Parathyroid adenoma (tissue), 2 donors: ENCODE data around the gene ABI3BP.
A peak's percentile ranks its signal among the peaks of the same experiment; 100 is the strongest.

Source experiments
- H2AFZ ChIP-seq: fragments of 300-600 bp; sonication (generic); one replicate; pipeline ENCODE4 v1.7.0; 2017; ENCODE audit warnings: antibody characterized with exemption, mild to moderate bottlenecking
- H3K27ac ChIP-seq: fragments of 300-600 bp; sonication (generic); one replicate; pipeline ENCODE4 v1.7.0; 2017
- H3K27me3 ChIP-seq: fragments of 300-600 bp; sonication (generic); one replicate; pipeline ENCODE4 v1.7.0; 2017; ENCODE audit warnings: low read length; ENCODE audit not compliant: control insufficient read depth, insufficient read depth
- H3K36me3 ChIP-seq: fragments of 300-600 bp; sonication (generic); one replicate; pipeline ENCODE4 v1.7.0; 2017; ENCODE audit warnings: low read length; ENCODE audit not compliant: control insufficient read depth, insufficient read depth
- H3K4me1 ChIP-seq: fragments of 300-600 bp; sonication (generic); one replicate; pipeline ENCODE4 v1.7.0; 2017; ENCODE audit warnings: control low read depth
- H3K4me2 ChIP-seq: fragments of 300-600 bp; sonication (generic); one replicate; pipeline ENCODE4 v1.7.0; 2017; ENCODE audit warnings: low read length
- H3K4me3 ChIP-seq: fragments of 300-600 bp; sonication (generic); one replicate; pipeline ENCODE4 v1.7.0; 2017; ENCODE audit warnings: low read depth, low read length
- H3K79me2 ChIP-seq: fragments of 300-600 bp; sonication (generic); one replicate; pipeline ENCODE4 v1.7.0; 2017; ENCODE audit warnings: control low read depth
- H3K9ac ChIP-seq: fragments of 300-600 bp; sonication (generic); one replicate; pipeline ENCODE4 v1.7.0; 2017; ENCODE audit warnings: mild to moderate bottlenecking
- H3K9me3 ChIP-seq: fragments of 300-600 bp; sonication (generic); one replicate; pipeline ENCODE4 v1.7.0; 2017; ENCODE audit warnings: low read length; ENCODE audit not compliant: control insufficient read depth
- CTCF ChIP-seq: fragments of 300-600 bp; sonication (generic); IDR thresholded peaks from one replicate; pipeline ENCODE4 v1.7.0; 2017; ENCODE audit warnings: antibody characterized with exemption, mild to moderate bottlenecking
- donor health status: primary hyperparathyroidism.

The ABI3BP gene

GRCh38 chr3:100911956-100912355 is 81.3 kb downstream of the ABI3BP start:
- Histone ChIP-seq H3K4me3 (no peak overlapping the region), H3K9me3 (no peaks in the 10 kb centered on the region), H3K4me1 (no peaks in the 10 kb centered on the region), H3K27me3 (no peaks in the 10 kb centered on the region), H3K4me2 (no peak overlapping the region), H3K79me2 (no peaks in the 10 kb centered on the region), H3K27ac (no peak overlapping the region), H3K9ac (no peak overlapping the region), H2AFZ (no peak overlapping the region), H3K36me3 (no peaks in the 10 kb centered on the region)
- TF ChIP-seq CTCF, result no peak

GRCh38 chr3:100910986-100911385 is 82.2 kb downstream of the ABI3BP start:
- no peak overlapping the region for H3K27ac ChIP-seq
- no peaks in the 10 kb centered on the region for H3K4me1 ChIP-seq
- no peak for TF ChIP-seq CTCF
- no peak overlapping the region for H2AFZ ChIP-seq
- H3K36me3 ChIP-seq, result no peaks in the 10 kb centered on the region
- no peak overlapping the region for H3K9ac ChIP-seq
- no peak overlapping the region for H3K4me3 ChIP-seq
- no peaks in the 10 kb centered on the region for H3K79me2 ChIP-seq
- H3K27me3 ChIP-seq, result no peaks in the 10 kb centered on the region
- H3K4me2 ChIP-seq, result no peak overlapping the region
- H3K9me3 ChIP-seq, result no peaks in the 10 kb centered on the region

DNA sequence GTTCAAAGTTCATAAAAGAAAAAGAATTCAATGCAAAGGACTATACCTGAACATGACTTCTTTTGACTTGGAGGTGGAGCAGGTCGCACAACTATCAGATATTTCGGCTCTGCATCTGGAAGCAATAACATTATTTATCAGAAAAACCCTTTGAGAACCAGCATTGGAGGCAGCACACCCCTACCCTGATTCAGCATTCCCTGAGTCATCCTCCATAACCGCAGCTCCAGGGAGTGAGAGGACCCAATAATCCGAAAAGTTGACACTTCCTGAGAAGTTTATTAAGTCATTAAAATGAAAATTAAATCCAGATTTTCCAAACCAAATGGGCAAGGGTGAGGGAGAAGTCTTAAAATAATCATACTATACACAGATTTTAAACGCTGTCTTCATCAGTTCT is 90.6 kb downstream of the ABI3BP start:
- no peaks in the 10 kb centered on the region for H3K9me3 ChIP-seq
- H2AFZ ChIP-seq, result no peak overlapping the region
- TF ChIP-seq CTCF, result no peak
- H3K27me3 ChIP-seq, result no peaks in the 10 kb centered on the region
- H3K36me3 ChIP-seq, result no peaks in the 10 kb centered on the region
- no peak overlapping the region for H3K9ac ChIP-seq
- no peak overlapping the region for H3K4me3 ChIP-seq
- no peak overlapping the region for H3K27ac ChIP-seq
- no peak overlapping the region for H3K4me2 ChIP-seq
- no peaks in the 10 kb centered on the region for H3K79me2 ChIP-seq
- no peaks in the 10 kb centered on the region for H3K4me1 ChIP-seq

DNA sequence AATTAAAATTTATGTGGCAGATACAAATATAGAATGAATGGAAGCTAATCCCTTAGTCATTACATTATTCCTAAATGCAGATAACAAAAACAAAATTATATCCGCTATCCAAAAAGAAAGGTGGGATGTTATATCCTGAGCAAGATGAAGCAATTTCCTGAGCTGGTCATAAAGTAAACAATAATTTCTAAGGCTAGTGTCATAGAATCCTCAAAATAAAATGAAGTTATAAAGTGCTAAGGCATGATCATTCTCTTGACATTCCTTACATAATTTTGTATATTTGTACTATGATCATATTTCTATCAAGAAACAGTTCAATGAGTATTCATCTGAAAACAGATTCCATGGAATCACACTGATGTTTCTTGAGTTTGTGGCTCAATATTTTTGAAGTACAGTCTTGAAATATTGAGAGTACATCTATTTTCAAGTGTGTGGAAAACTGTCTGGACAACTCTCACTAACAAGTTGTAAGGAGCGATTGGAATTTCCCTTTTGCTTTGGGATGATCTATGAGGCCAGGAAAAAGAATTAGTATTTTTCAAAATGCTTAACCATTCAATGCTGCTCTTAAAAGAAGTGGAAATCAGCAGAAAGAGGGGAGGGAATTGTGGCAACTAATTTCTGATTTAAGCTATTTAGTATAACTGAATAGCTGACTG is 92.4 kb downstream of the ABI3BP start:
- no peak overlapping the region for H3K9ac ChIP-seq
- no peak for TF ChIP-seq CTCF
- no peaks in the 10 kb centered on the region for H3K9me3 ChIP-seq
- no peaks in the 10 kb centered on the region for H3K36me3 ChIP-seq
- H3K4me3 ChIP-seq, result no peak overlapping the region
- no peak overlapping the region for H3K4me2 ChIP-seq
- no peaks in the 10 kb centered on the region for H3K79me2 ChIP-seq
- H3K4me1 ChIP-seq, result no peaks in the 10 kb centered on the region
- no peak overlapping the region for H3K27ac ChIP-seq
- no peak overlapping the region for H2AFZ ChIP-seq
- no peaks in the 10 kb centered on the region for H3K27me3 ChIP-seq

DNA sequence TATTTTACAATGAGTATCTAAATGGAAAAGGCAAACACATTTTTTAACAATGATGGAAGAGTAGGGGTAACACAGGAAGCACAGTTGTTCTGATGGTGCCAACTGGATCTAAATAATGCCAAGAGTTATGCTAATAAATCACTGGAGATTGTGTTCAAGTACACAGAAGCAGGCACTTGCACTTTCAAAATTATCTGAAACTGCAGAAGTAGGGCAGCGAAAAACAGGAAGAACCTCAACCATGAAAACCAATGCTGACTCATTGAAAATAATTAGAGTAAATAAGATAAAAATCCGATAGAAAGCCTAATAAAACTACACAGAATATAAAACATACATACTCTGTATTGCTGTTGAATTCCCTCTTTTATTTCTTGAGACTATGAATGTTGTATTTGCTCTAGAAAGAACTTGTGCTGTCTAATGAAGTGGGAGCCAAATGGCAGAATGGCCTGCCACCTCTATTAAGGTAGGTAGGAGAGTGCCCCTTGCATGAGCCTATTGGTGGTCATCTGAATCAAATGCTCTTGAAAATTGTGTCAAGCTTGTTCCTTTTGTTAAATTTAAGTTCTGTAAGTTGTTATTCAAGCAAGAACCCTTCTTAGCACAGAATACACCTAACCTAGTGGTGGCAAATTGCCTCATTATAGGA is 93.7 kb downstream of the ABI3BP start:
- no peaks in the 10 kb centered on the region for H3K36me3 ChIP-seq
- H3K27me3 ChIP-seq, result no peaks in the 10 kb centered on the region
- TF ChIP-seq CTCF, result no peak
- H3K9ac ChIP-seq, result no peak overlapping the region
- H3K4me2 ChIP-seq, result peak overlapping the region; percentile 43
- no peaks in the 10 kb centered on the region for H3K4me1 ChIP-seq
- no peaks in the 10 kb centered on the region for H3K79me2 ChIP-seq
- H3K9me3 ChIP-seq, result no peaks in the 10 kb centered on the region
- no peak overlapping the region for H3K27ac ChIP-seq
- no peak overlapping the region for H3K4me3 ChIP-seq
- peak overlapping the region; percentile 3 for H2AFZ ChIP-seq
